HFF-Myc (cell line): ENCODE data around the gene AFAP1.

Source experiments
- DNase-seq: peaks from one replicate; pipeline ENCODE4 v3.0.0-alpha.2; 2011; ENCODE audit warnings: low read depth; ENCODE audit errors: extremely low read depth
- H3K4me3 ChIP-seq: replicated peaks from 2 replicates; pipeline ENCODE4 v1.5.1; 2011; ENCODE audit warnings: low read depth, mild to moderate bottlenecking, control low read depth, low read length
- CTCF ChIP-seq: IDR thresholded peaks from 2 replicates; pipeline ENCODE4 v1.5.1; 2012; ENCODE audit warnings: mild to moderate bottlenecking, low read depth, low read length, control low read depth; ENCODE audit errors: missing control alignments

Gene AFAP1

GRCh38 chr4:7765666-7766065 lies 174.0 kb downstream of the AFAP1 start:
- DNase-seq = no peak
- no peak for TF ChIP-seq CTCF
- H3K4me3 ChIP-seq = no peak overlapping the region

- DNase-seq = no peak
- no peak overlapping the region for H3K4me3 ChIP-seq
- no peak for TF ChIP-seq CTCF
Observed at GRCh38 chr4:7764466-7764865, 175.2 kb downstream of the AFAP1 start.

- no peak overlapping the region for H3K4me3 ChIP-seq
- DNase-seq = no peak
- TF ChIP-seq CTCF = no peak
Observed at GRCh38 chr4:7763788-7764187, 175.9 kb downstream of the AFAP1 start.

GRCh38 chr4:7763106-7763505 lies 176.6 kb downstream of the AFAP1 start:
- no peak for DNase-seq
- no peak overlapping the region for H3K4me3 ChIP-seq
- TF ChIP-seq CTCF = no peak

- no peak for DNase-seq
- TF ChIP-seq CTCF = no peak
- H3K4me3 ChIP-seq = no peak overlapping the region
Observed at GRCh38 chr4:7762376-7763030, 177.2 kb downstream of the AFAP1 start.

GRCh38 chr4:7761720-7762119 lies 177.9 kb downstream of the AFAP1 start:
- TF ChIP-seq CTCF = peak; percentile 77
- H3K4me3 ChIP-seq = no peak overlapping the region
- no peak for DNase-seq

- H3K4me3 ChIP-seq = no peak overlapping the region
- no peak for TF ChIP-seq CTCF
- no peak for DNase-seq
Observed at GRCh38 chr4:7761312-7761711, 178.3 kb downstream of the AFAP1 start.
